NCI-H1417 treated with DMSO at 0.1 percent for 48 hours (cell line): ENCODE measurements around the gene PSMB7.

Experiments used
- DNase-seq: peaks from one replicate; lab custom pipeline; 2025; lab: John Stamatoyannopoulos, UW

PSMB7 gene

DNA sequence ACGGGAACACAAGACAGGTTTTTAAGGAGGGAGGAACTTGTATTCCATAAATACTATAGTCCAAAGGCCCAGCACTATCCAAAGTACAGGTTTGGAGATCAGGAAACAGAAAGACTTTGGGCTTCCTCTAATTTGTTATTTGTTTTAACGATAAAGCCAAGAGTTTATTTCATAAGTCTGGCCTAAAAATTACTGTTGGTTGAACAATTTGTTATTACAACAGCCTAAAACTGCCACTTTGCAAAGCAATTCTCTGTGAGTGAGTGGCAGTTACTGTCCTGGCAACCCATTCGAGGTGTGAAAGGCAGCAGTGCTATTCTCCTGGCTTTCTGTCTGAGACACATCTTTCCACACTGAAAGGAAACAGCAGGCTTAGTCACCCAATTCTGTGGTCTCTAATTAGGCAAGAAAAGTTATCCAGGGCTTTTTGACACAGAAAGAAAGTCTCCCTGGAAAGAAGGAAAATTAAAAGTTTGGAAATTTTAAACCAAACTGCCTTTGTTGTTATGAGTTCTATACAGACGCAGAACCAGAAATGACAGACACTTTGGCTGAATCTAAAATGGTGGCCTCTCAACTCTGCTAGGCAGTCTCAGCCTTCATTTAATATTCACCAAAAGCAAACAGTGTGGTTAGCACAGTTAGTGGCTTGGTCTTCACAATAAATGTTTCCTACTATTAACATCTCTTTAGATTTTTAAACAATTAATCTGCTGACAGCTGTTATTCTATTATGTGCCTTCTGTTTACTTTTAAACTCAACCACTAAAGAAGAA, 33.9 kb downstream of the PSMB7 start:
- no peak for DNase-seq

DNA sequence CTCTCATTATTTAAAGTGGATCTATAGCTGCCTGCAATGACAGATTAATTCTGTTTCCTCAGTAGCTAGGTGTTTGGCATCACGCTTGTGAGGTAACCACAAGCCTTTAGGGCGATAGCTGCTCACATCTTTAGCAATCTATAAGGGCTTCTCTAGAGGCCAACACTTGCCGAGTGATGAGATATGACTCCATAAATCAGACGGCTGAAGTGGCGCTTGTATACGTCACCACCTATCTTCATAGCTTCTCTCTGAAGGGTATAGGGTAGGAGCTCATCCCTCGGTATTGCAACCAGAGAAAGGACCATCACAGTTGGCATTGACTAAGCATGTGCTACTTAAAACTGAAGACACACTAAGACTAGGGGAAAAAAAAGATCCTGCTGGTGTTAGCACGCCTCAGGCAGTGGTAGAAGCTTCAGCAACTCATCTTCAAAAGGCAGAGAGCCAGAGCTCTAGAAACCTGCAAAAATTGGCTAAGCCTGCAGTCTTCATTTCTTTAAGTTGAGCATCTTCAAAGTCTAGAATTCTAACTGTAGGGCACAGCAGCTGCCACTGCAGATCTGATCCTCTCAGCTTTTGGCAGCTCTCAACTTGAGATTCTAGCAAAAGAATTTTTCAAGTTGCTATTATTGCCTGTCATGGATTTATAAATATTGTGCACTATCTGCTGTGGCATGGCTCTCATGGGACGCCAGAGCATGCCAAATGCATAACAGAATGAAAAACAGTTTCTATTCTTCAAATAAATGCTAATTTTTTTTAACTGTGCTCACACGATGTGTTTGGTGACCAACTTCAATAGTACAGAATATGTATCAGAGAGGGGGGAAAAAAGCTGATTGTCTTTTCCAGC, 37.5 kb downstream of the PSMB7 start:
- DNase-seq, result no peak

DNA sequence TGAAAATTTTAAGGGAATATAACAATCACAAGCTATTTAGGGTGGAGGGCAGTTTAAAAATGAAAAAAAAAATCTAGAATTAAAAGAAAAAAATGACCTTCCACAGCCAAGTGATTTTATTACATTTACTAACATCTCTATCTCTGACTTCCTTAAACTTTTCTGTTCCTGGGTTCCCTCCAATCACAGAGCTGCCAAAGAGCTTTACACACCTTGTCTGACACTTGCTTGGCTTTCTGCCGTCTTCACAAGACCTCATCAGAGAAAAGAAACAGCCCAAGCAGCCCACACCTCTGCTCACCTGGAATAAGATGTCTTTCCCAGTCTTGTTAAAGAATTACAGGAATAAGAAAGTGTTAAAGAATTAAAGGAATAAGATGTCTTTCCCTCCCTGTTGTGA, 38.9 kb downstream of the PSMB7 start:
- no peak for DNase-seq

DNA sequence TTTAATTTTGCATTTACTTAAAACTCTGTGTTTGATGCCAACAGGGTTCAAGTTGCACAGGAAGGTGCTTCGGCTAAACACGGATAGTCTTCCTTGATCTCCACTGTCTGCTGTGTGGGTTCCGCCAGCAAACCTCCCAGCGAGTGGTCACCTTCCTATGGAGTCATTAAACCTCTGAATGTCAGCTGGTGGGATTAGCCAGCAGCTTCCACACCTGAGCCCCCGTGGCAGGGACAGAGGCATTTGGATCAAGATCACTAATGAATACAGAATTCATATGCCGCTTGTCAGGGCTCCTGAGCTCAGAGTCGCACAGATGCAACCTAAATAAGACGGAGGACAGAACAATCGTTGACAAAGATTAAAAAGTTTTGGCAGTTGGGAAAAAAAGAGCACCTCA, 39.5 kb downstream of the PSMB7 start:
- DNase-seq, result no peak

DNA sequence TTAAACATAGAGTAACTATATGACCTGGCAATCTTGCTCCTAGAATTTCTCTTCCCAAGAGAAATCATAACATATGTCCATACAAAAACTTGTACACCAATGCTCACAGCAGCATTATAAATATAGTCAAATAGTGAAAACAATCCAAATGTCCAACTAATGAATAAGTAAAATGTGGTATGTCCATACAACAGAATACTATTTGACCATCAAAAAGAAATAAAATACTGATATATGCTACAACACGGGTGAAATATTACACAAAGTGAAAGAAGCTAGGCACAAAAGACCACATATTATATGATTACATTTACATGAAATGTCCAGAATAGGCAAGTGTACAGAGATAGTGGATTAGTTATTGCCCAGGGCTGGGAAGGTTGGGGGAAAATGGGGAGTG, 41.4 kb downstream of the PSMB7 start:
- no peak for DNase-seq

DNA sequence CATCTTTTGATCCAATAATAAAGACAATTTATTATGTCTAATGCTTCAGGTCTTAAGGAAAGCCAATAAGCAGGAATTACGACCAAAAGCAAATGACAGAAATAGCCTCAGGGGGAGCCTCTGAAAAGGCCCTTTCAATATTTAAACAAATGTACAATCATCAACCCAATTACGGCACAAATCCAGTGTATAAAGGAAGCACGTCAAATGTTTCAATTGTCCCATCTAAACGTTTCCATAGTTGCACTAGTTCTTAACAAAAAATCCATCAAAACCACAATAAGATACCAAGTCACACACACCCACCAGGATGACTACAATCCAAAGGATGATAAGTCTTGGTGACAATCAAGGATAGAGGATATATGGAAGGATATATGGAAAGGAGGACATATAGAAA, 41.9 kb downstream of the PSMB7 start:
- no peak for DNase-seq

DNA sequence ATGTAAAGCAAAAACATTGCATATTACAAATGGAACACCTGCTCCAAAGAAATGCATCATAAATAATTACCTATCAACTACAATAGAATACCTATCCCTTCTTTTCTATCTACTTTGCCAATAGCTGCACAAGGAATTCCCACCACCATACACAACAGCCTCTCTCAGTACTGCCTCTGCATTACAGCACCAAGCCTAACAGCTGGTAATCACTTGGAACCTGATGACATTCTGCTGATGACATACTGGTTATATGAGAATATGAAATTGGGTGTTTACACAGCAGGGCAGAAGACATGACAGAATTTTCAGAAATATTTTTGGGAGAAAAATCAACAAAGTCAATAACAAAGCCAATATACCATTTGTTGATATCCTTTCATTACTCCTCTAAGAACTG, 43.2 kb downstream of the PSMB7 start:
- no peak for DNase-seq

DNA sequence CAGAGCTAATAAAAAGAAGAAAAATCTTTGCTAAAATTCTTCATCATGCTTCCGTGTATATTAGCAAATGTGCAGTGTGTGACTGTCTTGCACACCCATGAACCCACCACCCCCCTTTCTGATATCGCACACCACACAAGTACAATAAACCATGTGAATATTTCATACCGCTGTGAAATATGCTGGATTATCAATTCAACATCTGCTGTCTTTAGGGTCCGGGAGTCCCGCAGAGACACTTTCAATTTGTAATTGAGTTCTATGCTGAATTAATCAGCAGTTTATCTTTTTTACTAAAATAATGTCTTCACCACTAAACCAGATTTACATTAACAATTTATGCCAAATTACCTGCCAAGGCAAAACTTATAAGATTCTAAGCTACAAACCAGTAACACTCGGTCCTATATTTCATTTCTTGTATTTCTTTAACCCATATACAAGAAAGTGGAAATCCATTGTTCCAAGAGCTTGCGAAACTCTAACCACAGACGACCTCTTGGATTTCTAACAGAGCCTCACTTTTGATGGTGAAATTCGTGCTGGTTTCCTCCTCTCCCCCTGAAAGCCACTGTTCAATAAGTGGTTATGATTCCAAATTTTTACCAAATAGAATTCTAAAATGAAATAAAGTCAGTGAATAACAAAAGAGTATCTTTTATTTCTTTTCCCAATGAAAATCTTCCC, 44.2 kb downstream of the PSMB7 start:
- no peak for DNase-seq

DNA sequence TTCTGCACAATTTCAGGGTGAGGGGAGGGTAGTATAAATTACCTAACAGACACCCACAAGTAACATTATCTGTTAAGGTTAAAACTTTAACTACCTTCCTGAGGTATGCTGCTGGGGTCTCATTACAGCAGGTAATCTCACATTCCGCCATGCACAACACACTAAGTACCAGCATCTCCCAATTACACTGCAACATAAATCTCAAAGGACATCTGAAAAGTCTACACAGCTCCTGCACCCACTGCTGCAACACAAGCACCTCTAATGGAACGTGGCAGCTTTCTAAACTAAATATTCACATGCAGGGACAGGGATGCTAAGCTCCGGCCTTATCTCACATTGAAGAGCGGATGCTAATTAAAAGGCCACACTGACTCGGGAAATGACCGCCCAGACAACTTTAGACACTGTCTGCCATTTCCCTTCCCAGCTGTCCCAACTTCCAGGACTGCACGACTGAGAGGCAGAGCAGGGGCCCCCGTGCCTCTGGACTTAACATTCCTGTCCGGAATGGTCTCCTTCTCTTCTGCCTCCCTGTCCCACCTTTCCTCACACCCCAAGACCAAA, 45.9 kb downstream of the PSMB7 start:
- no peak for DNase-seq

DNA sequence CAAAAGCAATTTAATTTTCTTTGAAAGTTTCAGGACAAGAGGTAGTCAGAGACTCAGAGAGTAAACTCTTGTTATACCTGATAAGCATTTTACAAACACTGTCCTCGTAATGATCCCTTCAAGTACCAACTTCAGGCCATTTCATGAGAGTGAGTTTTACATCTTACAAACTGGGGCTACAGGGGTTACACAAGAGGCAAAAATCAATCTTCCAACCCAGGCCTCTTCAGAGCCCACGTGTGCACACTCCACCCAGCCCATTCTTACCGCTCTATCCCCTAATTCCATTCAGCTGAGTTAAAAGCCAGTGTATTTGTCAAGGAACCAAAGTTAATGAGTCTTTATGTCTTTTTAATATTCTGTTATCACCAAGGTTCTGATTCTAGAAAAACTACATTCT, 46.5 kb downstream of the PSMB7 start:
- no peak for DNase-seq

DNA sequence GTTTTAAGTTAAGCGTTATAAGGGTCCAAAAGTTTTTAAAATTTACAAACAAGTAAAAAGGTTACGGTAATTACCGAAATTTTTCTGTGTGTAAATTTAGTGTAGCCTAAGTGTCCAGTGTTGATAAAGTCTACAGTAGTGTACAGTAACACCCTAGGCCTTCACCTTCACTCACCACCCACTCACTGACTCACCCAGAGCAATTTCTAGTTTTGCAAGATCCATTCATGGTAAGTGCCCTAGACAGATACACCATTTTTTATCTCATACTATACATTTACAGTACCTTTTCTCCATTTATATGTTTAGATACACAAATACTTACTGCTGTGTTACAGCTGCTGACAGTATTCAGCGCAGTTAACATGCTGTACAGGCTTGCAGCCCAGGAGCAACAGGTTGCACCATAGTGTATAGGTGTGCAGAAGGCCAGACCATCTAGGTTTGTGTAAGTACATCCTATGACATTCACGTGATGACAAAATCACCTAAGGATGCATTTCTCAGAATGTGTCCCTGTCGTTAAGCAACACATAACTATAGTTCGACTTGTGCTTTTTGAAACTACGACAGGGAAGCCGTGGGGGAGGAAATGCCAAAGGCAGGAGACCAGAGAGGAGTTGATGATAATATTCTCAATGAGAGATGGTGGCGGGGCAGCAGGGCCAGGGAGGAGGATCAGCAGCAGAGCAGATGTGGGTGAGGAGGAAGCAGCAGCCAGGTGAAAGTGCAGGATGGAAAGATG, 48.6 kb downstream of the PSMB7 start:
- DNase-seq, result no peak

DNA sequence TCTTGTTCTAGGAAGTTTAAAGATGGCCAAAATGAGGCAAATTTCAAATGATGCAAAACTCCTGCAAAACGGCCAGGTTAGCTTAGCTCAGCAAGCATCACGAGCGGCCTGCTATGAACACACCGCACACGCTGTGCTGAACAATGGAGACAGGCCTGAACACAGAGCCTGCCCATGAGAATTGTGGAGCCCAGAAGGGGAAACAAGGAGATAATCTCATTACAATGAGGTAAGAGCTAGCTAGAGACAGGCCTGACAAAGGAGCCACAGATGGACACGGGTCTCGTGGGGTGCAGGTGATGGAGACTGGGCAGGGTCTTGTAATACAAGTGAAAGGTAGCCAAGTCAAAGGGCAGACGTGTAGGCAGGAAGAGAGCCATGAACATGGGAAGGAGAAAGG, 50.2 kb downstream of the PSMB7 start:
- no peak for DNase-seq

DNA sequence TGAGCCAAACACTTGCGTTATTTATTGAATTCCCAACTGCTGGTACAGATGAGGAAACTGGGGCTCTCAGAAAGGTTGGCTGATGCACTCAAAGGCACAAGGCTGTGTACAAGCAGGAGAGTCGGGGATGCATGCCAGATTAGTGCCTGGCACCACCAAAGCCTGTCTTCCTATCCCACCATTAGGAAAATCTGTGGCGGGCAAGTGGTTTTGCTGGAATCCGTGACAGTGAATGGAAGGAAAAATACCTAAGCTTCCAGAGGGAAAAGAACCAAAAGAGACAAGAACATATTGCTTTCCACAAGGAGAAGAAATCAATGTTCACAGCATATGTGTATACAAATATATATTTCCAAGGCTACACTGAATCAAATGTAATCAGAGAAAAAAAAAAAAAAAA, 51.1 kb downstream of the PSMB7 start:
- DNase-seq, result no peak

DNA sequence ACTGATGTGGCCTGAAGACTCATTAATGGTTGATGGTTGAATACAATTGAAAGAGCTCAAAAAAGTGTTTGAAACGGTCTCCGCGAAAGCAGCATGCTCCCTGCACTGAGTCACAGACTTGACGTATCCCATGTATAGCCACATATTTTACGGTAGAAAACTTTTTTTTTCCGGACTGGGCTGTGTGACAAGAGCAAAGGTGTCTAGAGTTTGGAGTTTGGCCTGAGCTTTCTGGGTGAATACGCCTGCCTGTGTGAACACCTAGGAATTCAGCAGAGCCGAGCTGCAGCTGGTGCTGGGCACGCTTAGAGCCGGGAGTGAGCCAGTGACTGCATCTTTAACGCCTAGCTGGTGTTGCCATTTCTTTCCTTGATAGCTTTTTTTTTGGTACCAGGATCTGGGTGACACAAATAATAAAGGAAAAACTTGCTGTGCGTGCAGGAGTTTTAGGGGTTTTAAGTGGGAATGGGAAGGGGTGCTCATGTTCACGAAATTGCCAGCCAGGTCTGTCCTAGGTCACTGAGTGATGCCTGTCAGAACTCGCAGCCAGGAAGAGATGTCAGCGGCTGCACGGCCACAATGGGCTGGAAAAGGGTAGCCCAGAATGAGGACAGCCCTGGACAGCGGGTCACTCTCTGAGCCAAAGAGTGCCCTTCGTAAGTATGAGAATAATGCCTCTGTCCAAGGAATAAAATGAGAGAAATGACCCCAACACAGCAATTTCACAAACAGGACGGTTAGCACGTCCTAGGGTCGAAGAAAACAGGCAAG, 51.7 kb downstream of the PSMB7 start:
- no peak for DNase-seq

DNA sequence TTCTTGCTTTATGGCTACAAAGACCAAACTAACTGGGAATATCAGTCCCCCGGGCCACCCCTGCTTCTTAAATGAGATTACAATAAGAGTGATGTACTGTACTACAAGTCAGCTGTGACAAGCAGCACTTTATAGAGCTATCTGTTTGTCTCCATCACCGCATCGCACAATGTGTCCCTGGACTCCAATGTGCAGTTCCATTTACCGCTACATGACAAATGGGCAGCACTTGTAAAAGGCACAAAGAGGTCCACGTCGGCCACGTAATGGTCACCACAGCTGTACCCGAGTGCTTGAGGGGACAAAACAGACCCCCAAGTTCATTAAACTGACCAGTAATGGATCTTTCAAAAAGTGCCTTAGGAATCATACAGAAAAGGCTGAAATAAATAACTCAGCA, 54.1 kb downstream of the PSMB7 start:
- no peak for DNase-seq

DNA sequence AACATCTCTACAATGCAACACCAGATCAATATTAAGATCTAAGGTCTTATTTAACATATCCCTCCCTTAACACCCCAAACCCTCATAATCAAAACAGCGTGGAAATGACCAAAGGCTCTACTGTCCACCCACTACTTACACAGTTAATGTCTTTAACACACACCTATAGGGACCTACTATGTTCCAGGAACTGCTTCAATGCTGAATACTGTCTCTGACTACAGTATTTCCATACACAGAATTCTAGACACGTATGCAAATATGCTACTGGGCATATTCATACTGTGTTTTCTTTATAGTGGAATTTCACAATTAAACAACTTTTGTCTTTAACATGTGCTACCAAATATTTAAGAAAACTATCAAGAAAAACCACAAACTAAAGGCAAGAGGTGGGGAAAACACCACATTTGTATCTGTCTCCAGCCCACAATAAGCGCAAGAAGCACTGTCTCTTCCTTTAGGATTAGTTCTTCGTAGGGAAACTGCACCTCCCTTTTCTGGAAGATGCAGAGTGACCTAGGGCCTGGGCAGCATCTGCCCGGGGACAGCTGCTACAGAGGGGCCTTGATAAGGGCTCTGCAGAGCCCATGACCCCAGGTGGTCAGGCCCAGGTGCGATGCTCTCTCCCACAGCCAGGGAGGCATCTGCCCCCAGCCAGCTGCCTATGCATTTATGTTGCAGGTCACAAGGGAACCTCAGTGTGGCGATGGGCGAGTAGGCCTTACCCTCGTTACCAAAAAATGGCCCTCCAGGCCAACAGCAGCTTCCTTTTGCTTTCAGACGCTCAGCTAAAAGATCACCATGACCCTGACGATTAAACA, 55.2 kb downstream of the PSMB7 start:
- DNase-seq, result no peak

DNA sequence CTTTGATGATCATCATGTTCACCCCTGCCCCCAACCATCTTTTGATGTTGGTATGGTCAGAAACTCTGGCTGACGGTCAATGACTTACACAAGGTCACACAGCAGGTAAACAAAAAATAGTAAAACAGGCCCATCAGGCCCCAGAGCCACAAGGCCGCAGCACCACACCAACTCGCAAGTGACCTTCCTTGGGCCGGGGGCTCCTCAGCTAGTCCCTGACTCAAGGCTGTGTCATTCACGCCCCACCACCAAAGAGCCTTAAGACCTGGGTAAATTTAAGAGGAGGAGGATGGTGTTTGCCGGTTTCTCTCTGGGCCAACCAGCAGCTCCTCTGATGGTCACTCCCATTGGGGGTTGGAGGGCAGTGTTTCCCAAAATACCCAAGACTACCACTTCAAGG, 55.8 kb downstream of the PSMB7 start:
- no peak for DNase-seq

DNA sequence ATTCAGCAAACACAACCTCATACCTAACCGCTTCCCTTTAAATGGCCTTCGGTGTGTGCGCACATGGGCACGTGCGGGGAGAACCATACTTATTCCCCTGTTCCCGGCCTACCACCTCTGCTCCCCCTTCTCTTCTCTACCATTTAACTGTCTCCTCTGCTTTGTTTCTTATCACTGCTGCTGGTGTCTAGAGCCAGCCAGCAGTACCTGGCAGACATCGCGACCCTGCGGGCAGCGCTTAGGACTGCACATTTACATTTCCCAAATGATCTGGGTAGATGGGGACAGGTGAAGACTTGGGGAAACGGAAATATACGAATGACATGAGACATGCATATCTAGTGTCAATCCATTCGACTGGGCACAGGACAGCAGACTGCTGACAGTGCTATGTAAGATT, 56.6 kb downstream of the PSMB7 start:
- DNase-seq, result no peak

DNA sequence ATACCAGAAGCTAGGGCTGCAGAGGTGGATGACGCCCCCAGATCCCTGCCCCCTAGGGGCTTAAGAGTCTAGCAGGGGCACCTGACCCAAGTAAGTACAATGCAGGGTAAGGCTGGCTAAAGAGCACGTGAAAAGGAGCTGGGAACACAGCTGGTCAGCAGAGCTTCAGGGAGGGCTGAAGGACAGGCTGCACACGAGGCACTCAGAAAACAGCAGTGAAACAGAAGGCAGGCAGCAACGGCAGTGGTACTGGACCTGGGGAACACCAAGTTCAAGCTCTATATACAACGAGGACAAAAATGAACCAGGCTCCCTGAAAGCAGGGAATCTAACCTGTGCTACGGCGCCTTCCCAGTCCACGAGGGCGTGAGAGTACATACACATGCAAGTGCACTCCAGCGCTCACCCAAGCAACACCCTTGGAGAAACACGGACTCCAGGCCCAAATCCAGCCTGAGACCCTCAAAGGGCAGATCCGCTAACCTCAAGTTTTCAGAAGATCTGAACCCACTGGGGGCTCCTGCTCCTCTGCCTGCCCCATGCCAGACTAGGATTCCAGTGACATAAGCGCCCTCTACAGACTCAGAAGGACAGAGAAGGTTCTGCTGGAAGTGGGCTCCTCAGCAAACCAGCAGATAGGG, 57.4 kb downstream of the PSMB7 start:
- DNase-seq, result no peak
